ENCODE results near the gene ADCY1. TPM values are rescaled to one million over a fixed set of nuclear protein-coding genes. Genes with fewer than 3 reads are reported as not detected.

ADCY1 gene
- total and polyA plus RNA-seq, 2 donors (not counting 3 experiments of a cell fraction or from before 2014, with no cell fraction given): 0.52 to 1.6 TPM

DNA sequence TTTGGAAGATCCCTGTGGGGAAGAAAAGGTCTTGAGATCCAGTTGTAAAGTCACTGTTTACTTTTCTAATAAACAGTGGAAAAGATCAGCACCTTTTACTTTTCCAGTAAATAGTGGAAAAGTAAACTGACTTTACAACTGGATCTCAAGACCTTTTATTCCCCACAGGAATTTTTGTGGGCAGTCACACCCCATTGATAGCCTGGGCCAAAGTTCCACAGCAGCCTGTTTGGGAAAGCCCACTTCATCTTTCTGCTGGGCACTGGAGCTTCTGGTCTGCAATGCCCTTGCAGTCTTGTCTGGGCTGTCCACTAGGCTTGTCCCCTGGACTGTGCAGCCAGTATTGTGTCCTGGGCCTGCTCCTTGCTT is 50.2 kb downstream of the ADCY1 start:
- Histone ChIP-seq H4K20me1 (replicated peaks; ENCODE audit: control insufficient read depth, extremely low read depth, insufficient read depth, low read length) (no peaks in the 10 kb centered on the region), H3K4me3 (replicated peaks in 1 of 3; ENCODE audit: insufficient read depth in 1 of 3, low read depth in 1 of 3, low read length in 3 of 3) (no peak overlapping the region), H3K79me2 (ENCODE audit: control insufficient read depth, insufficient read depth, low read length) (no peaks in the 10 kb centered on the region), H3K27ac (ENCODE audit: insufficient read depth, low read depth, low read length) (no peak overlapping the region), H3K27me3 (ENCODE audit: control insufficient read depth in 2 of 2, insufficient read depth in 2 of 2, low read length in 2 of 2) (no peaks in the 10 kb centered on the region), H3K9ac (replicated peaks; ENCODE audit: extremely low read depth, insufficient read depth, low read length) (no peak overlapping the region), H3K36me3 (ENCODE audit: control insufficient read depth in 2 of 2, extremely low read depth in 1 of 2, insufficient read depth in 2 of 2, low read length in 2 of 2) (no peaks in the 10 kb centered on the region), H3K4me1 (ENCODE audit: control insufficient read depth, extremely low read depth, insufficient read depth, low read length) (no peaks in the 10 kb centered on the region), H3K9me3 (replicated peaks; ENCODE audit: control insufficient read depth, insufficient read depth, low read length) (no peaks in the 10 kb centered on the region), H3K4me2 (ENCODE audit: insufficient read depth, low read length) (no peak overlapping the region), H3K9me1 (replicated peaks; ENCODE audit: control insufficient read depth, extremely low read depth, insufficient read depth, low read length) (no peaks in the 10 kb centered on the region), H2AFZ (ENCODE audit: low read depth, low read length) (no peak overlapping the region)
- no peak for FAIRE-seq
- intact Hi-C loops (cut with micrococcal nuclease): no loop called here
- DNase-seq (ENCODE audit: low read depth, low spot score): no peak
- POLR2A ChIA-PET: no interaction called here
- CTCF ChIA-PET: no interaction called here
- BruUV-seq (replicated peaks): no TSS peak
- no peak for TF ChIP-seq FOS (IDR thresholded peaks at IDR 0.05; ENCODE audit: borderline replicate concordance, insufficient read depth, low read length)
- TF ChIP-seq, protein P1, sequence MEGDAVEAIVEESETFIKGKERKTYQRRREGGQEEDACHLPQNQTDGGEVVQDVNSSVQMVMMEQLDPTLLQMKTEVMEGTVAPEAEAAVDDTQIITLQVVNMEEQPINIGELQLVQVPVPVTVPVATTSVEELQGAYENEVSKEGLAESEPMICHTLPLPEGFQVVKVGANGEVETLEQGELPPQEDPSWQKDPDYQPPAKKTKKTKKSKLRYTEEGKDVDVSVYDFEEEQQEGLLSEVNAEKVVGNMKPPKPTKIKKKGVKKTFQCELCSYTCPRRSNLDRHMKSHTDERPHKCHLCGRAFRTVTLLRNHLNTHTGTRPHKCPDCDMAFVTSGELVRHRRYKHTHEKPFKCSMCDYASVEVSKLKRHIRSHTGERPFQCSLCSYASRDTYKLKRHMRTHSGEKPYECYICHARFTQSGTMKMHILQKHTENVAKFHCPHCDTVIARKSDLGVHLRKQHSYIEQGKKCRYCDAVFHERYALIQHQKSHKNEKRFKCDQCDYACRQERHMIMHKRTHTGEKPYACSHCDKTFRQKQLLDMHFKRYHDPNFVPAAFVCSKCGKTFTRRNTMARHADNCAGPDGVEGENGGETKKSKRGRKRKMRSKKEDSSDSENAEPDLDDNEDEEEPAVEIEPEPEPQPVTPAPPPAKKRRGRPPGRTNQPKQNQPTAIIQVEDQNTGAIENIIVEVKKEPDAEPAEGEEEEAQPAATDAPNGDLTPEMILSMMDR (IDR thresholded peaks at IDR 0.05; ENCODE audit: extremely low read depth in 1 of 2, insufficient read depth in 1 of 2, low read depth in 1 of 2, low read length in 2 of 2): no peak
- dilution Hi-C loops (cut with MboI; ENCODE audit: extremely low pct_ligation_motif_present, low sequenced_read_pairs): no loop called here

DNA sequence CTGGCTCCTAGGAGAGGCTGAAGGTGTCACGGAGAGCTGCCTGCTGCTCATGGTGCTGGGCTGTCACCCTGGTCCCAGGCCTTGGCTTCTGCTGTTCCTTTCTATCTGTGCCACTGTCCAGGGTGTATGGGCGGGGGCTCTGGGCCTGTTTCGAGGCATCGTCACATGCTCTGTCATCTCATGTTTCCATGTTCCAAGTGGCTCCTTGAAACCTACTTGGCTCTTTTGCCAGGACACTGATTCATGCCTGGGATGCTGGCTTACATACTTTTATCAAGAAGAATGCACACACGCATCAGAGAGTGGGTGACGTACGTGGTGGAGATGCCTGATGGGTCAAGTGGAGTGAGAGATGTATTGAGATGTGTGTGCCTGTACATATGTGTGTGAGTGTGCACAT is 50.9 kb downstream of the ADCY1 start:
- FAIRE-seq (no peak), DNase-seq (ENCODE audit: low read depth, low spot score) (no peak)
- no TSS peak for BruUV-seq (replicated peaks)
- no peak overlapping the region for H3K4me2 ChIP-seq (ENCODE audit: insufficient read depth, low read length)
- TF ChIP-seq MYC (IDR thresholded peaks at IDR 0.05; ENCODE audit: low read depth, low read length) (no peak), JUN (IDR thresholded peaks at IDR 0.05; ENCODE audit: borderline replicate concordance, insufficient read depth, insufficient read length, low read depth) (no peak), POLR2A (IDR thresholded peaks at IDR 0.05; ENCODE audit: low read depth, low read length) (no peak), EZH2 (IDR thresholded peaks at IDR 0.05; ENCODE audit: borderline replicate concordance, low read depth, low read length, severe bottlenecking) (no peak)
- no peak overlapping the region for H3K27ac ChIP-seq (ENCODE audit: insufficient read depth, low read depth, low read length)
- no peak overlapping the region for H3K9ac ChIP-seq (replicated peaks; ENCODE audit: extremely low read depth, insufficient read depth, low read length)
- intact Hi-C loops (cut with micrococcal nuclease): no loop called here
- no peak overlapping the region for H2AFZ ChIP-seq (ENCODE audit: low read depth, low read length)
- H3K4me3 ChIP-seq (replicated peaks in 1 of 3; ENCODE audit: insufficient read depth in 1 of 3, low read depth in 1 of 3, low read length in 3 of 3): no peak overlapping the region
- H3K79me2 ChIP-seq (ENCODE audit: control insufficient read depth, insufficient read depth, low read length): no peaks in the 10 kb centered on the region
- no peaks in the 10 kb centered on the region for H3K9me1 ChIP-seq (replicated peaks; ENCODE audit: control insufficient read depth, extremely low read depth, insufficient read depth, low read length)
- H3K36me3 ChIP-seq (ENCODE audit: control insufficient read depth in 2 of 2, extremely low read depth in 1 of 2, insufficient read depth in 2 of 2, low read length in 2 of 2): no peaks in the 10 kb centered on the region
- H3K4me1 ChIP-seq (ENCODE audit: control insufficient read depth, extremely low read depth, insufficient read depth, low read length): no peaks in the 10 kb centered on the region
- H3K27me3 ChIP-seq (ENCODE audit: control insufficient read depth in 2 of 2, insufficient read depth in 2 of 2, low read length in 2 of 2): no peaks in the 10 kb centered on the region
- H3K9me3 ChIP-seq (replicated peaks; ENCODE audit: control insufficient read depth, insufficient read depth, low read length): no peaks in the 10 kb centered on the region
- ChIA-PET POLR2A (no interaction called here), CTCF (no interaction called here)
- no peaks in the 10 kb centered on the region for H4K20me1 ChIP-seq (replicated peaks; ENCODE audit: control insufficient read depth, extremely low read depth, insufficient read depth, low read length)
- dilution Hi-C loops (cut with MboI; ENCODE audit: extremely low pct_ligation_motif_present, low sequenced_read_pairs): no loop called here

All from endothelial cell of umbilical vein (primary cell).